HEK293 (cell line): ENCODE results near the gene ADPRHL1.

Experiments used
- CTCF ChIA-PET: fragments of 350-600 bp; formaldehyde crosslinking; extraction: SDS; loops from one replicate; lab custom pipeline; 2021; ENCODE audit warnings: antibody characterized with exemption; lab: Yijun Ruan, JAX
- POLR2A ChIA-PET: fragments of 300-600 bp; formaldehyde crosslinking; extraction: SDS; loops from one replicate; lab custom pipeline; 2020; ENCODE audit warnings: antibody characterized with exemption, inconsistent platforms; lab: Yijun Ruan, JAX
- H3K27ac ChIP-seq: fragments of 200-500 bp; sonication (Bioruptor generic); 2 replicates; pipeline ENCODE4 v1.5.1; 2014; ENCODE audit warnings: low read depth, low read length, control low read depth, inconsistent platforms; ENCODE audit errors: extremely low read depth
- H3K36me3 ChIP-seq, 2 experiments: fragments of 200-500 bp in 1 of 2; sonication (Bioruptor generic) in 1 of 2; 1 replicate in 1 of 2; 2 replicates in 1 of 2; pipeline ENCODE4 v1.5.1; 2014 to 2017; ENCODE audit warnings: inconsistent platforms in 2 of 2, low read length in 2 of 2; ENCODE audit not compliant: control insufficient read depth in 2 of 2, insufficient read depth in 1 of 2
- H3K4me1 ChIP-seq: fragments of 200-500 bp; sonication (Bioruptor generic); 2 replicates; pipeline ENCODE4 v1.5.1; 2014; ENCODE audit warnings: mild to moderate bottlenecking, low read length, inconsistent platforms; ENCODE audit not compliant: control insufficient read depth, insufficient read depth
- H3K4me3 ChIP-seq: 2 replicates; pipeline ENCODE4 v1.5.1; 2011; ENCODE audit warnings: low read depth, mild to moderate bottlenecking, control low read depth, low read length, moderate library complexity
- H3K9me3 ChIP-seq: fragments of 200-500 bp; sonication (Bioruptor generic); 2 replicates; pipeline ENCODE4 v1.5.1; 2014; ENCODE audit warnings: low read depth, low read length, inconsistent platforms; ENCODE audit not compliant: control insufficient read depth, insufficient read depth
- BCL11B ChIP-seq: fragments of 450-650 bp; formaldehyde crosslinking; IDR thresholded peaks from 2 replicates; pipeline ENCODE4 v1.5.1; 2016; ENCODE audit warnings: low read depth, missing biosample characterization, missing genetic modification characterization
- KLF16 ChIP-seq: fragments of 450-650 bp; formaldehyde crosslinking; IDR thresholded peaks from 2 replicates; pipeline ENCODE4 v1.5.1; 2017; ENCODE audit warnings: missing biosample characterization, missing genetic modification characterization
- OVOL3 ChIP-seq: fragments of 450-650 bp; formaldehyde crosslinking; IDR thresholded peaks from 2 replicates; pipeline ENCODE4 v1.5.1; 2016; ENCODE audit warnings: missing biosample characterization, missing genetic modification characterization
- SCRT2 ChIP-seq: fragments of 450-650 bp; formaldehyde crosslinking; IDR thresholded peaks from 2 replicates; pipeline ENCODE4 v1.5.1; 2016; ENCODE audit warnings: missing biosample characterization, missing genetic modification characterization
- SP2 ChIP-seq: fragments of 450-650 bp; formaldehyde crosslinking; IDR thresholded peaks from 2 replicates; pipeline ENCODE4 v1.5.1; 2016; ENCODE audit warnings: missing biosample characterization, missing genetic modification characterization
- SP3 ChIP-seq: fragments of 450-650 bp; formaldehyde crosslinking; IDR thresholded peaks from 2 replicates; pipeline ENCODE4 v1.5.1; 2016; ENCODE audit warnings: missing biosample characterization, missing genetic modification characterization
- WT1 ChIP-seq: fragments of 450-650 bp; formaldehyde crosslinking; IDR thresholded peaks from 2 replicates; pipeline ENCODE4 v1.5.1; 2016; ENCODE audit warnings: missing biosample characterization, missing genetic modification characterization
- YY1 ChIP-seq: fragments of 450-650 bp; formaldehyde crosslinking; IDR thresholded peaks from 2 replicates; pipeline ENCODE4 v1.5.1; 2018; ENCODE audit warnings: missing biosample characterization, missing genetic modification characterization
- ZNF184 ChIP-seq: fragments of 450-650 bp; IDR thresholded peaks from 2 replicates; pipeline ENCODE4 v1.5.1; 2018; ENCODE audit warnings: missing biosample characterization, mild to moderate bottlenecking, missing genetic modification characterization
- ZNF311 ChIP-seq: fragments of 450-650 bp; formaldehyde crosslinking; IDR thresholded peaks from 2 replicates; pipeline ENCODE4 v1.5.1; 2017; ENCODE audit warnings: missing biosample characterization, missing genetic modification characterization, borderline replicate concordance
- ZNF324 ChIP-seq: fragments of 450-650 bp; formaldehyde crosslinking; IDR thresholded peaks from 2 replicates; pipeline ENCODE4 v1.5.1; 2016; ENCODE audit warnings: missing biosample characterization, missing genetic modification characterization
- ZNF426 ChIP-seq: fragments of 450-650 bp; formaldehyde crosslinking; IDR thresholded peaks from 2 replicates; pipeline ENCODE4 v1.5.1; 2017; ENCODE audit warnings: missing biosample characterization, missing genetic modification characterization, mild to moderate bottlenecking, inconsistent platforms, moderate library complexity
- ZNF48 ChIP-seq: fragments of 450-650 bp; formaldehyde crosslinking; IDR thresholded peaks from 2 replicates; pipeline ENCODE4 v1.5.1; 2016; ENCODE audit warnings: missing biosample characterization, missing genetic modification characterization
- ZNF558 ChIP-seq: fragments of 450-650 bp; formaldehyde crosslinking; IDR thresholded peaks from 2 replicates; pipeline ENCODE4 v1.5.1; 2016; ENCODE audit warnings: missing biosample characterization, missing genetic modification characterization
- ZNF707 ChIP-seq: fragments of 450-650 bp; formaldehyde crosslinking; IDR thresholded peaks from 2 replicates; pipeline ENCODE4 v1.5.1; 2016; ENCODE audit warnings: missing biosample characterization, missing genetic modification characterization
- ZSCAN16 ChIP-seq: fragments of 450-650 bp; formaldehyde crosslinking; IDR thresholded peaks from 2 replicates; pipeline ENCODE4 v1.5.1; 2016; ENCODE audit warnings: missing biosample characterization, missing genetic modification characterization
- TF ChIP-seq, protein P1 (sequence below): fragments of 450-650 bp; formaldehyde crosslinking; IDR thresholded peaks from 2 replicates; pipeline ENCODE4 v1.5.1; 2017; ENCODE audit warnings: missing biosample characterization, missing genetic modification characterization
- TF ChIP-seq, protein P2 (sequence below): fragments of 450-650 bp; IDR thresholded peaks from 2 replicates; pipeline ENCODE4 v1.5.1; 2018; ENCODE audit warnings: missing biosample characterization, mild to moderate bottlenecking, missing genetic modification characterization
- TF ChIP-seq, protein P3 (sequence below): fragments of 450-650 bp; formaldehyde crosslinking; IDR thresholded peaks from 2 replicates; pipeline ENCODE4 v1.5.1; 2016; ENCODE audit warnings: missing biosample characterization, missing genetic modification characterization
- TF ChIP-seq, protein P4 (sequence below): fragments of 450-650 bp; formaldehyde crosslinking; IDR thresholded peaks from 2 replicates; pipeline ENCODE4 v1.5.1; 2016; ENCODE audit warnings: missing biosample characterization, missing genetic modification characterization, borderline replicate concordance
- TF ChIP-seq, protein P5 (sequence below): fragments of 450-650 bp; formaldehyde crosslinking; IDR thresholded peaks from 2 replicates; pipeline ENCODE4 v1.5.1; 2017; ENCODE audit warnings: missing biosample characterization, missing genetic modification characterization
- TF ChIP-seq, protein P6 (sequence below): fragments of 450-650 bp; formaldehyde crosslinking; conservative IDR thresholded peaks from 2 replicates; pipeline ENCODE4 v1.5.1; 2016; ENCODE audit warnings: low read depth, missing biosample characterization, missing genetic modification characterization

The ADPRHL1 gene

DNA sequence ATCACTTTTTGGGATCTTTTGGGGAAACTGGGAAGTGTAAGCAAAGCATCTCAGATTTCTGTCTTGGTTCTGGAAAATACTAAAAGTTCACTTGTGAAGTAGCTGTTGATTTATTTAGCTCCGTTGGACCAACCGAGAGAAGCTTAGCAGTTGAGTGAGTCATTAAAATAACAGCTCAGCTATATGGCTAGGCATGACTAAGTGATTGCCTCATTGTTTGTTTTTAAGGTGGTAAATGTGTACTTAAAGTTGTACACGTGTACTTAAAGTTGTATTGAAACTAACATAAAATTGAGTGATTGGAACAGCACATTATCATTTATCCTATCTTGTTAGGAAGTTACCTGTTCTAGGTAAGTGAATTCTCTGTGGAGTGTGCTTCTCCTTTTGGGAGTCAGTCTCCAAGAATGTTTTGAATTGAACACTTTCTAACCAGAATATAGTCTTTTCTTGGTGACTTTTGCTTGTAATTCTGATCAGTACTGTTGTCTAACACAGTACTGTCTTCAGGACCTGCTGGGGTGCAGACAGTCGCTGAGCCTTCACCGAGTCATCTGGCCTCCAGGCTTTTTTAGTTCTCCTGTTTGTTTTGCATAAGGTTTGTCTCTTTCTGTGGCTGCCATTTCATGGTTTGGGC lies 40.1 kb upstream of the ADPRHL1 start:
- Histone ChIP-seq H3K27ac (peak overlapping the region; percentile 33), H3K4me1 (peaks cover 12% of the 10 kb centered on the region), H3K36me3 (peaks cover 15 to 36% of the 10 kb centered on the region in 2 experiments), H3K9me3 (no peaks in the 10 kb centered on the region), H3K4me3 (peak overlapping the region; percentile 10)
- CTCF ChIA-PET: interaction anchor here (0.6 to 1.1 kb wide), 2 partner anchors 10 to 226 kb away, joined by 3 read pairs; no protein-coding TSS in a partner anchor
- POLR2A ChIA-PET: interaction anchor here (0.9 to 1.4 kb wide), 2 partner anchors 91 to 788 kb away, joined by 3 to 4 read pairs; partner anchors contain the start of genes TFDP1 and UPF3A
- TF ChIP-seq ZNF426 (tag by site-specific recombination): no peak
- peak; percentile 67; the same call in 1 of the 2 replicates for TF ChIP-seq ZNF184 (tag by site-specific recombination)
- TF ChIP-seq, protein P1, sequence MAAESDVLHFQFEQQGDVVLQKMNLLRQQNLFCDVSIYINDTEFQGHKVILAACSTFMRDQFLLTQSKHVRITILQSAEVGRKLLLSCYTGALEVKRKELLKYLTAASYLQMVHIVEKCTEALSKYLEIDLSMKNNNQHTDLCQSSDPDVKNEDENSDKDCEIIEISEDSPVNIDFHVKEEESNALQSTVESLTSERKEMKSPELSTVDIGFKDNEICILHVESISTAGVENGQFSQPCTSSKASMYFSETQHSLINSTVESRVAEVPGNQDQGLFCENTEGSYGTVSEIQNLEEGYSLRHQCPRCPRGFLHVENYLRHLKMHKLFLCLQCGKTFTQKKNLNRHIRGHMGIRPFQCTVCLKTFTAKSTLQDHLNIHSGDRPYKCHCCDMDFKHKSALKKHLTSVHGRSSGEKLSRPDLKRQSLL (tag by site-specific recombination): peak; percentile 44; the same call in 1 of the 2 replicates
- peak; percentile 89 for TF ChIP-seq SCRT2
- TF ChIP-seq, protein P2, sequence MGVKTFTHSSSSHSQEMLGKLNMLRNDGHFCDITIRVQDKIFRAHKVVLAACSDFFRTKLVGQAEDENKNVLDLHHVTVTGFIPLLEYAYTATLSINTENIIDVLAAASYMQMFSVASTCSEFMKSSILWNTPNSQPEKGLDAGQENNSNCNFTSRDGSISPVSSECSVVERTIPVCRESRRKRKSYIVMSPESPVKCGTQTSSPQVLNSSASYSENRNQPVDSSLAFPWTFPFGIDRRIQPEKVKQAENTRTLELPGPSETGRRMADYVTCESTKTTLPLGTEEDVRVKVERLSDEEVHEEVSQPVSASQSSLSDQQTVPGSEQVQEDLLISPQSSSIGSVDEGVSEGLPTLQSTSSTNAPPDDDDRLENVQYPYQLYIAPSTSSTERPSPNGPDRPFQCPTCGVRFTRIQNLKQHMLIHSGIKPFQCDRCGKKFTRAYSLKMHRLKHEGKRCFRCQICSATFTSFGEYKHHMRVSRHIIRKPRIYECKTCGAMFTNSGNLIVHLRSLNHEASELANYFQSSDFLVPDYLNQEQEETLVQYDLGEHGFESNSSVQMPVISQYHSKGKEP (tag by site-specific recombination): peak; percentile 77
- TF ChIP-seq, protein P3, sequence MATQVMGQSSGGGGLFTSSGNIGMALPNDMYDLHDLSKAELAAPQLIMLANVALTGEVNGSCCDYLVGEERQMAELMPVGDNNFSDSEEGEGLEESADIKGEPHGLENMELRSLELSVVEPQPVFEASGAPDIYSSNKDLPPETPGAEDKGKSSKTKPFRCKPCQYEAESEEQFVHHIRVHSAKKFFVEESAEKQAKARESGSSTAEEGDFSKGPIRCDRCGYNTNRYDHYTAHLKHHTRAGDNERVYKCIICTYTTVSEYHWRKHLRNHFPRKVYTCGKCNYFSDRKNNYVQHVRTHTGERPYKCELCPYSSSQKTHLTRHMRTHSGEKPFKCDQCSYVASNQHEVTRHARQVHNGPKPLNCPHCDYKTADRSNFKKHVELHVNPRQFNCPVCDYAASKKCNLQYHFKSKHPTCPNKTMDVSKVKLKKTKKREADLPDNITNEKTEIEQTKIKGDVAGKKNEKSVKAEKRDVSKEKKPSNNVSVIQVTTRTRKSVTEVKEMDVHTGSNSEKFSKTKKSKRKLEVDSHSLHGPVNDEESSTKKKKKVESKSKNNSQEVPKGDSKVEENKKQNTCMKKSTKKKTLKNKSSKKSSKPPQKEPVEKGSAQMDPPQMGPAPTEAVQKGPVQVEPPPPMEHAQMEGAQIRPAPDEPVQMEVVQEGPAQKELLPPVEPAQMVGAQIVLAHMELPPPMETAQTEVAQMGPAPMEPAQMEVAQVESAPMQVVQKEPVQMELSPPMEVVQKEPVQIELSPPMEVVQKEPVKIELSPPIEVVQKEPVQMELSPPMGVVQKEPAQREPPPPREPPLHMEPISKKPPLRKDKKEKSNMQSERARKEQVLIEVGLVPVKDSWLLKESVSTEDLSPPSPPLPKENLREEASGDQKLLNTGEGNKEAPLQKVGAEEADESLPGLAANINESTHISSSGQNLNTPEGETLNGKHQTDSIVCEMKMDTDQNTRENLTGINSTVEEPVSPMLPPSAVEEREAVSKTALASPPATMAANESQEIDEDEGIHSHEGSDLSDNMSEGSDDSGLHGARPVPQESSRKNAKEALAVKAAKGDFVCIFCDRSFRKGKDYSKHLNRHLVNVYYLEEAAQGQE: 0 out of 2 replicates have a peak, but pooled peaks have one; percentile 28
- TF ChIP-seq ZNF48 (tag by site-specific recombination): no peak
- TF ChIP-seq, protein P4, sequence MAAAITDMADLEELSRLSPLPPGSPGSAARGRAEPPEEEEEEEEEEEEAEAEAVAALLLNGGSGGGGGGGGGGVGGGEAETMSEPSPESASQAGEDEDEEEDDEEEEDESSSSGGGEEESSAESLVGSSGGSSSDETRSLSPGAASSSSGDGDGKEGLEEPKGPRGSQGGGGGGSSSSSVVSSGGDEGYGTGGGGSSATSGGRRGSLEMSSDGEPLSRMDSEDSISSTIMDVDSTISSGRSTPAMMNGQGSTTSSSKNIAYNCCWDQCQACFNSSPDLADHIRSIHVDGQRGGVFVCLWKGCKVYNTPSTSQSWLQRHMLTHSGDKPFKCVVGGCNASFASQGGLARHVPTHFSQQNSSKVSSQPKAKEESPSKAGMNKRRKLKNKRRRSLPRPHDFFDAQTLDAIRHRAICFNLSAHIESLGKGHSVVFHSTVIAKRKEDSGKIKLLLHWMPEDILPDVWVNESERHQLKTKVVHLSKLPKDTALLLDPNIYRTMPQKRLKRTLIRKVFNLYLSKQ (tag by site-specific recombination): 0 out of 2 replicates have a peak, but pooled peaks have one; percentile 4
- TF ChIP-seq ZNF707: no peak
- TF ChIP-seq, protein P5, sequence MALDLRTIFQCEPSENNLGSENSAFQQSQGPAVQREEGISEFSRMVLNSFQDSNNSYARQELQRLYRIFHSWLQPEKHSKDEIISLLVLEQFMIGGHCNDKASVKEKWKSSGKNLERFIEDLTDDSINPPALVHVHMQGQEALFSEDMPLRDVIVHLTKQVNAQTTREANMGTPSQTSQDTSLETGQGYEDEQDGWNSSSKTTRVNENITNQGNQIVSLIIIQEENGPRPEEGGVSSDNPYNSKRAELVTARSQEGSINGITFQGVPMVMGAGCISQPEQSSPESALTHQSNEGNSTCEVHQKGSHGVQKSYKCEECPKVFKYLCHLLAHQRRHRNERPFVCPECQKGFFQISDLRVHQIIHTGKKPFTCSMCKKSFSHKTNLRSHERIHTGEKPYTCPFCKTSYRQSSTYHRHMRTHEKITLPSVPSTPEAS (tag by site-specific recombination): 0 out of 2 replicates have a peak, but pooled peaks have one; percentile 51
- TF ChIP-seq, protein P6, sequence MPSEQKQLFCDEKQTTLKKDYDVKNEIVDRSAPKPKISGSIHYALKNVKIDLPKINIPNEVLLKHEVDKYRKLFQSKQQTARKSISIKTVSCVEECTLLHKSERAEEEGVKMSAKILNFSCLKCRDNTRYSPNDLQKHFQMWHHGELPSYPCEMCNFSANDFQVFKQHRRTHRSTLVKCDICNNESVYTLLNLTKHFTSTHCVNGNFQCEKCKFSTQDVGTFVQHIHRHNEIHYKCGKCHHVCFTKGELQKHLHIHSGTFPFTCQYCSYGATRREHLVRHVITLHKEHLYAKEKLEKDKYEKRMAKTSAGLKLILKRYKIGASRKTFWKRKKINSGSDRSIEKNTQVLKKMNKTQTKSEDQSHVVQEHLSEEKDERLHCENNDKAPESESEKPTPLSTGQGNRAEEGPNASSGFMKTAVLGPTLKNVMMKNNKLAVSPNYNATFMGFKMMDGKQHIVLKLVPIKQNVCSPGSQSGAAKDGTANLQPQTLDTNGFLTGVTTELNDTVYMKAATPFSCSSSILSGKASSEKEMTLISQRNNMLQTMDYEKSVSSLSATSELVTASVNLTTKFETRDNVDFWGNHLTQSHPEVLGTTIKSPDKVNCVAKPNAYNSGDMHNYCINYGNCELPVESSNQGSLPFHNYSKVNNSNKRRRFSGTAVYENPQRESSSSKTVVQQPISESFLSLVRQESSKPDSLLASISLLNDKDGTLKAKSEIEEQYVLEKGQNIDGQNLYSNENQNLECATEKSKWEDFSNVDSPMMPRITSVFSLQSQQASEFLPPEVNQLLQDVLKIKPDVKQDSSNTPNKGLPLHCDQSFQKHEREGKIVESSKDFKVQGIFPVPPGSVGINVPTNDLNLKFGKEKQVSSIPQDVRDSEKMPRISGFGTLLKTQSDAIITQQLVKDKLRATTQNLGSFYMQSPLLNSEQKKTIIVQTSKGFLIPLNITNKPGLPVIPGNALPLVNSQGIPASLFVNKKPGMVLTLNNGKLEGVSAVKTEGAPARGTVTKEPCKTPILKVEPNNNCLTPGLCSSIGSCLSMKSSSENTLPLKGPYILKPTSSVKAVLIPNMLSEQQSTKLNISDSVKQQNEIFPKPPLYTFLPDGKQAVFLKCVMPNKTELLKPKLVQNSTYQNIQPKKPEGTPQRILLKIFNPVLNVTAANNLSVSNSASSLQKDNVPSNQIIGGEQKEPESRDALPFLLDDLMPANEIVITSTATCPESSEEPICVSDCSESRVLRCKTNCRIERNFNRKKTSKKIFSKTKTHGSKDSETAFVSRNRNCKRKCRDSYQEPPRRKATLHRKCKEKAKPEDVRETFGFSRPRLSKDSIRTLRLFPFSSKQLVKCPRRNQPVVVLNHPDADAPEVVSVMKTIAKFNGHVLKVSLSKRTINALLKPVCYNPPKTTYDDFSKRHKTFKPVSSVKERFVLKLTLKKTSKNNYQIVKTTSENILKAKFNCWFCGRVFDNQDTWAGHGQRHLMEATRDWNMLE (tag by site-specific recombination): 0 out of 2 replicates have a peak, but pooled peaks have one; percentile 28
- no peak for TF ChIP-seq KLF16 (tag by site-specific recombination)
- TF ChIP-seq ZNF324 (tag by site-specific recombination): peak; percentile 98
- TF ChIP-seq ZNF558: peak; percentile 78
- TF ChIP-seq SP2: peak; percentile 53
- TF ChIP-seq OVOL3 (tag by site-specific recombination): peak; percentile 93
- no peak; the same call in none of the 2 replicates for TF ChIP-seq SP3 (tag by site-specific recombination)
- TF ChIP-seq ZSCAN16 (tag by site-specific recombination): no peak
- TF ChIP-seq ZNF311: no peak
- TF ChIP-seq WT1 (tag by site-specific recombination): peak; percentile 94
- no peak for TF ChIP-seq YY1 (tag by site-specific recombination)
- peak; percentile 90 for TF ChIP-seq BCL11B
